ENCODE results near the gene CRHR2. TPM values are rescaled to one million over a fixed set of nuclear protein-coding genes. Genes with fewer than 3 reads are reported as not detected.

The CRHR2 gene
- total and polyA plus RNA-seq, 2 of the 4 experiments (the other 2 are of a cell fraction), result not detected

Other genes with a start within 250 kb of the CRHR2 start
- gene NOD1, start 203.7 kb downstream of the CRHR2 start, total RNA-seq (2012; rRNA removed), result 1.4 and 1.8 TPM in 2 replicates
- 2.7 and 3.0 TPM in 2 replicates for gene NOD1, start 203.7 kb downstream of the CRHR2 start, polyA plus RNA-seq (2012; rRNA removed)
- 12.0 and 17.5 TPM in 2 replicates for gene GGCT, start 177.6 kb downstream of the CRHR2 start, total RNA-seq (2012; rRNA removed)
- 18.6 and 19.1 TPM in 2 replicates for gene GGCT, start 177.6 kb downstream of the CRHR2 start, polyA plus RNA-seq (2012; rRNA removed)
- gene GARS1, start 87.6 kb downstream of the CRHR2 start, total RNA-seq (2012; rRNA removed), result 105 and 209 TPM in 2 replicates
- gene GARS1, start 87.6 kb downstream of the CRHR2 start, polyA plus RNA-seq (2012; rRNA removed), result 494 and 551 TPM in 2 replicates
- 1.7 and 2.2 TPM in 2 replicates for gene INMT, start 69.7 kb upstream of the CRHR2 start, total RNA-seq (2012; rRNA removed)
- 0.34 and 0.39 TPM in 2 replicates for gene INMT, start 69.7 kb upstream of the CRHR2 start, polyA plus RNA-seq (2012; rRNA removed)
- 3.6 TPM in 2 replicates for gene MINDY4, start 89.0 kb upstream of the CRHR2 start, total RNA-seq (2012; rRNA removed)
- gene MINDY4, start 89.0 kb upstream of the CRHR2 start, polyA plus RNA-seq (2012; rRNA removed), result 1.8 and 1.9 TPM in 2 replicates
- gene AQP1, start 229.4 kb upstream of the CRHR2 start, total RNA-seq (2012; rRNA removed), result 0.18 and 0.28 TPM in 2 replicates
- gene AQP1, start 229.4 kb upstream of the CRHR2 start, polyA plus RNA-seq (2012; rRNA removed), result 0.39 and 0.55 TPM in 2 replicates